Activated CD4-positive, alpha-beta T cell treated with anti-CD3 and anti-CD28 coated beads, Interleukin-2, amount 10 ng/mL, durations not matched to agents 7 days and 5 days (primary cell): ENCODE results near the gene SIX5. TPM values are rescaled to one million over a fixed set of nuclear protein-coding genes. Genes with fewer than 3 reads are reported as not detected.
A peak's percentile ranks its signal among the peaks of the same experiment; 100 is the strongest.

Source experiments
- CTCF ChIA-PET: fragments of 350-600 bp; sonication (Branson Sonifier 250); formaldehyde crosslinking; loops from one replicate; lab custom pipeline; 2021; ENCODE audit warnings: antibody characterized with exemption; lab: Charles Lee
- POLR2A ChIA-PET: fragments of 350-600 bp; sonication (Branson Sonifier 250); formaldehyde crosslinking; loops from one replicate; lab custom pipeline; 2021; ENCODE audit warnings: antibody characterized with exemption; lab: Charles Lee
- DNase-seq: peaks from one replicate; pipeline ENCODE4 v3.0.0-alpha.2; 2020
- H3K27ac Mint-ChIP-seq: one replicate; pipeline ENCODE4 v1.8.0; 2021; ENCODE audit warnings: mild to moderate bottlenecking, moderate library complexity, mixed read lengths
- H3K27me3 Mint-ChIP-seq: one replicate; pipeline ENCODE4 v1.8.0; 2021; ENCODE audit warnings: mixed read lengths
- H3K36me3 Mint-ChIP-seq: one replicate; pipeline ENCODE4 v1.8.0; 2021; ENCODE audit warnings: low read depth, mixed read lengths
- H3K4me1 Mint-ChIP-seq: one replicate; pipeline ENCODE4 v1.8.0; 2021; ENCODE audit warnings: mixed read lengths
- H3K4me3 Mint-ChIP-seq: one replicate; pipeline ENCODE4 v1.8.0; 2021; ENCODE audit warnings: mild to moderate bottlenecking, moderate library complexity, mixed read lengths
- H3K9me3 Mint-ChIP-seq: one replicate; pipeline ENCODE4 v1.8.0; 2021; ENCODE audit warnings: mixed read lengths
- total RNA-seq, 2 experiments: library from RNA; stranded (reverse); gene quantifications; one replicate each; pipeline ENCODE4 v1.2.3, GENCODE V29; 2021

SIX5 gene
- under 1 TPM; 0.64 to 0.85 TPM for total RNA-seq

DNA sequence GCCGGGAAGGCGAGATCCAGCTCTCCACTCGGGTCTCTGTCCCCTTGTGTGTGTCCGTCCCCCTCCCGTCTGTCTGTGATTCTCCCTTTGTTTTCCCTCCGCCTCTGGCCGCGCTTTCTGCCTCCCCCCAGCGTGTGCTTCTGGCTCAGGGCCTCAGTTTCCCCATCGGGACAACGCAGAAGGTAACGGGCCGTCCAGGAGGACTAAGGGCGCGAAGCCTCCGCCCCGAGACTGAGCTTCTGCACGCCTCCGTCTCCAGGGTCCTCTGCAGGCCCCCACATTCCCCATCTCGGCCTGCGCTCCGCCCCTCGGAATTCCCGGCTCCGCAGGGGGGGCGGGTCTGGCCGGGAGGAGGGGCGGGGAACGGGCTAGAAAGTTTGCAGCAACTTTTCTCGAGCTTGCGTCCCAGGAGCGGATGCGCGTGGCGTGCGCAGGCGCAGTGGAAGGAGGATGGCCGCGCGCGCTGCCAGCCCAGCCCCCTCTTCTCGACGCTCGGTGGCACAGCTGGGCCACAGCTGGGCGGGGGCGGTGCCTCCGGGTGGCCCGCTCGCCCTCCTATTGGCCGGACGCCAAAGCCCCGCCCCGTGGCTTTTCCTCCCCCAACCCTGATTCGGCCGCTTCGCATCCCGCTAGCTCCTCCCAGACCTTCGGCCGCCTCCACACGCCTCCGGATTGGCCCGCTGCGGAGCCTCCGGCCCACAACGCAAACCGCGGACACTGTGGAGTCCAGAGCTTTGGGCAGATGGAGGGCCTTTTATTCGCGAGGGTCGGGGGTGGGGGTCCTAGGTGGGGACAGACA is at the start of gene SIX5:
Gene SIX5, minus strand, starts transcription at position 269 of the 799 bp plus-strand sequence. CDS start 408 bp downstream, outside the sequence.
- ChIA-PET POLR2A (interaction anchor here (0.6 to 1.3 kb wide), 7 partner anchors 11 to 101 kb away, joined by 3 to 7 read pairs (median 4); partner anchors contain the start of genes DMWD and GIPR), CTCF (interaction anchor here (0.6 to 3.2 kb wide), 40 partner anchors 8 to 911 kb away, joined by 3 to 45 read pairs (median 5); partner anchors contain the start of genes DMPK, DMWD and FBXO46)
- Mint-ChIP-seq H3K9me3 (no peaks in the 10 kb centered on the region), H3K36me3 (no peaks in the 10 kb centered on the region), H3K4me1 (peaks cover 21% of the 10 kb centered on the region), H3K27me3 (peaks cover 16% of the 10 kb centered on the region), H3K27ac (peak within 1 kb of the TSS; percentile 84), H3K4me3 (peak within 1 kb of the TSS; percentile 75)
- peak; percentile 95 for DNase-seq

DNA sequence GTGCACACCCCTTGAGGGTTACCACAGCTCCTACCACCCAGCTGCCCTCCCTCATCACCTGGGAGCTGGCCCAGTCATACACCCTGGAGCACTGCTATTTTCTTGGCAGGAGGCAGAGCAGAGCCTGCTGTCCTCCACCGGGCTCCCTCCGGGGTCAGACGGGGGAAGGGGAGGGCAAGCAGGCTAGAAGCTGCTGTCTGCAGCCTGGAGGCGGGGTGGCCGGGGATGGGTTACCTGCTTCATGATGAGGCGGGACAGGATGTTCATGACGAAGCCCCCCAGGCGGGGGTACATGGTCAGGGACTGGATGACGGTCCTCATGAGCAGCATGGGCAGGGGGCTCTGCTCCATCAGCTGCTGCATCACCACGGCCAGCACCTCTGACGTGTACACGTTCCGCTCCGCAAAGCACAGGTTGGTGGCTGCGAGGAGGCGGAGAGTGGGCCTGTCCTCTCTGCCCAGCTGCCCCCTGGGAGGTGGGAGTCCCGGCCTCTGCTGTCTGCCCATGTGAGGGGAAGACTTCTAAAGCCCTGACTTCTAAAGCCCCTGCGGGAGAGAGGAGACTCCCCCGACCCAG is 48.8 kb upstream of the SIX5 start:
- DNase-seq, result no peak
- Mint-ChIP-seq H3K27ac (no peak overlapping the region), H3K27me3 (no peaks in the 10 kb centered on the region), H3K4me1 (peaks cover 7% of the 10 kb centered on the region), H3K9me3 (no peaks in the 10 kb centered on the region), H3K36me3 (peaks cover 3% of the 10 kb centered on the region), H3K4me3 (no peak overlapping the region)
- POLR2A ChIA-PET, result interaction anchor here (0.7 kb wide), 1 partner anchor 1110 kb away, joined by 3 read pairs; no protein-coding TSS in a partner anchor
- CTCF ChIA-PET, result interaction anchor here (0.5 to 3.3 kb wide), 14 partner anchors 8 to 486 kb away, joined by 3 to 16 read pairs (median 4); partner anchors contain the start of genes IRF2BP1 and SIX5

DNA sequence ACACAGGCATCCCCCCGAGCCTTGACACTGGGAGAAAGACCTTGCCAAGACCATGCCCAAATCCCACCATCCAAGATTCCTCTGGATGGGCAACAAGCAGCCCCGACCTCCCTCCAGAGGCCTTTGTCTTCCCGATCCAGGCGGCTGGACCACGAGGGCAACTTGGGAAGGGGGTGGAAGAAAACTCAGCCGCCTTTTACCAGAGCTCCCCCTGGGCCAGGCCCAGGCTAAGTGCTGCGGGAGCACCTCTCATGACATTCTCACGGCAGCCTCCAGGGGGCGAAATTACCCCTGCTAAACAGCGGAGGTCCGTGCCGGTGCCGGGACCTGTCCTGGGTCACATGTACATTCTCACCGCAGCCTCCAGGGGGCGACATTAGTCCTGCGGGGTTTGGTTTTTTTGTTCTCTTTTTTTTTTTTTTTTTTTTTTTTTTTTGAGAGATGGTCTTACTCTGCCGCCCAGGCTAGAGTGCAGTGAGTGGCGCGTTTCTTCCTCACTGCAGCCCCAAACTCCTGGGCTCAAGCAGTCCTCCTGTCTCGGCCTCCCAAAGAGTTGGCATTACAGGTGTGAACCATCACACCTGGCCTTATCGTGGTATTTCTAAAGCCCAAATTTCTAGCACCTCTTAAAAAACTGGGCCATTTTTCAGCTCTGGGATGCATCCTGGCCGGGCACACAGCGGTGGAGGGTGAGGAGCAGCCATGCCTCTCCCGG is 48.1 kb upstream of the SIX5 start:
- H3K27me3 Mint-ChIP-seq, result no peaks in the 10 kb centered on the region
- H3K27ac Mint-ChIP-seq, result no peak overlapping the region
- H3K4me1 Mint-ChIP-seq, result peaks cover 7% of the 10 kb centered on the region
- POLR2A ChIA-PET, result interaction anchor here (0.5 kb wide), 1 partner anchor 101 kb away, joined by 3 read pairs; no protein-coding TSS in a partner anchor
- peaks cover 3% of the 10 kb centered on the region for H3K36me3 Mint-ChIP-seq
- H3K4me3 Mint-ChIP-seq, result no peak overlapping the region
- H3K9me3 Mint-ChIP-seq, result no peaks in the 10 kb centered on the region
- CTCF ChIA-PET, result interaction anchor here (0.5 to 3.3 kb wide), 39 partner anchors 9 to 485 kb away, joined by 3 to 16 read pairs (median 4); partner anchors contain the start of genes DMPK, DMWD, IRF2BP1 and PGLYRP1
- peak; percentile 97 for DNase-seq

DNA sequence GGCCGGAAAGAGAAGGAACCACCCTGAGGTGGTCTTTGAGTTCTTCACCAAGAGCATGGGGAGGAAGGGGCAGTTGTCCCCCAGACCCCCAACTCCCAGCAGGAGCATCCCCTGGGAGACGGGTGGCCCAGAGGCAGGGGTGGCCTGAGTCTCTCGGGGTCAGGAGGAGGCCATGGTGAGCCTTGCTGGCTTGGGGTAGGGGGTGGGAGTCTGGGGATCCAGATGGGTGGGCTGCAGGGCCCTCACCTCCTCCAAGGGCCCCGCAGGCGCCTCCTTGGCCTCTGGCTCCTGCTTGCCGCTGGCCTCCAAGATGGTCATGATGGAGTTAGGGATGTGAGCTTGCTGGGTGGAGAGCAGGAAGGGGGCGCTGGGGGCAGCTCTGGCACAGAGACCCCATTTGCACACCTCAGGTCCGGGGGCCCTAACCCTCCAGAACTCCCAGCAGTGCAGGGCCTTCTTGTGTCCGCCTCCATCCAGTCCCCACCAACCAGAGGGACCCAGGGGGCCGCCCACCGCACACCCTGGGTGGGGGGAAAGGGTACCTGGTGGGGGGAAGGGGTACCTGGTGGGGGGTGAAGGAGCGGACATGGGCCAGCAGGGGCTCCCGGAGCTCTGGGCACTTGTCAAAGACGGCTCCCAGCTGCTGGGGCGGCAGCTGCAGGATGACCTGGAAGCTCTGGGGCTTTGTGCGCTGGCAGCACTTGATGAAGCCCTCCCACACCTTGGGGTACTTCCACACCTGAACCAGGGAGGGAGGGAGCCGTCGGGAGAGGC is 47.4 kb upstream of the SIX5 start:
- ChIA-PET POLR2A (interaction anchor here (0.5 kb wide), 1 partner anchor 101 kb away, joined by 3 read pairs; no protein-coding TSS in a partner anchor), CTCF (interaction anchor here (0.6 to 3.3 kb wide), 34 partner anchors 8 to 483 kb away, joined by 3 to 16 read pairs (median 4); partner anchors contain the start of genes DMPK, DMWD, IRF2BP1 and PGLYRP1)
- no peak overlapping the region for H3K27ac Mint-ChIP-seq
- H3K27me3 Mint-ChIP-seq, result no peaks in the 10 kb centered on the region
- no peak overlapping the region for H3K4me3 Mint-ChIP-seq
- no peaks in the 10 kb centered on the region for H3K9me3 Mint-ChIP-seq
- H3K36me3 Mint-ChIP-seq, result peaks cover 3% of the 10 kb centered on the region
- peaks cover 7% of the 10 kb centered on the region for H3K4me1 Mint-ChIP-seq
- DNase-seq, result no peak

DNA sequence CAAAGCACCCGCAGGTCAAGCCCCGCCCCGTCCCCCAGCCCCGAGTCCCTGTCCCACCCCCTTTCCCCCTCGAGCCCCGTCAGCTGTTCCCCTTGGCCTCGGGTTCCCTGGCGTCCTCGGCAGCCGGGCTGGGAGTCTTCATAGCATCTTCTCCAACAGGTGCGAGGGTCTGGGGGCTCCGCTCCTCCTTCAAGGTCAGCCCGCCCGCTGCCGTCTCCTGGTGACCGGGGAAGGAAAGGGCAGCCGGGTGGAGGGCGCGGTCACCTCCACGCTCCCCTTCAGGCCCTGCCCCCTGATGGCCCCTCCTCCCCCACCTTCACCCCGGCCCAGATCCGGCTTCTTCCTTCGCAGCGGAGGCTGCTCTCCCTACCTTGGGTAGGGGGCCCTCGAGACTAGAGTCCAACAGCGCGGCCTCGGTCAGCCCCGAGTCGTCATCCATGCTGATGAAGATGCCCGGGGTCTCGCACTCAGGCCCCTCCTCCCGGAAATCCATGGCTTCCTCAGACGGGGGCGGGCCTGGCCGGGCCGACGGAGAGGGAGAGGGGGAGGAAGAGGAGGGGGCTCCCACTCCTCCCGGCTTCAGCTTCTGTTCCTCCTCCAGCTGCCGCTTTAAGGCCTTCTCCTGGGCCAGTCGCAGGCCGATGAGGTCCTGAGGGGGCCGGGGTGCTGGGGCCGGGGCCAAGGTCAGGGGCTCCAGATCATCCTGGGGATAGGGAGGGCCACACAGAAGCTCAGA is 46.6 kb upstream of the SIX5 start:
- Mint-ChIP-seq H3K4me3 (no peak overlapping the region), H3K27me3 (no peaks in the 10 kb centered on the region), H3K36me3 (no peaks in the 10 kb centered on the region), H3K27ac (no peak overlapping the region), H3K4me1 (peaks cover 7% of the 10 kb centered on the region), H3K9me3 (no peaks in the 10 kb centered on the region)
- CTCF ChIA-PET, result interaction anchor here (1.6 to 3.3 kb wide), 5 partner anchors 10 to 45 kb away, joined by 7 to 16 read pairs (median 9); no protein-coding TSS in a partner anchor
- POLR2A ChIA-PET, result no interaction called here
- DNase-seq, result no peak

DNA sequence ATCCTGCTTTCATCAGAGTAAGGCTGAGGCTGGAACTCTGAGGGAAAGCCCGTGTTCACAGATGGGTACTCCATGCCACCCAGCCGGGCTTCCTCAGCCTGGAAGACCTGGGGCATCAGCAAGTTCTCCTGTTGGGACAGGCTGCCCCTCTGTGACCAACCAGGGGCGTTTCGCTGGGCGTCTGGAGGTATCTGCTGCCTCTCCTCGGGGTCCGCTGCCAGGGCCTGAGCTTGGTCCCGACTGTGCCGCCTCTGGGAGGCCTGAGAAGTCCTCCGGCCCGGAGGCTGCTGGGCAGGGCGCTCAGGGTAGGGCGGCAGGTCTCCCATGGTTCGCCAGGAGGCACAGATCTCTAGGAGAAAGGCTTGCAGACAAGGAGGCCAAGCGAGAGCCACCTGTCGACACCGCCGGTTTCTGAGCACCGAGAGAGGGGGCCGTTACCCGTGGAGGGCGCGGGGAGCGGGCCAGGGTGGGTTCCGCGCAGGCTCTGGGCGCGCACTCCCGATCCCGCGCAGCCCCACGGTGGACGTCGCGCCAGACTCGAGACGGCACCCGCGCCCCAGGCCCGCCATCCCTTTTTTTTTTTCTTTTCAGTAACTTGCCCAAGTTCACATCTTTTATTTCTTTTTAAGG is 45.9 kb upstream of the SIX5 start, which contains the start of gene RSPH6A:
Gene RSPH6A, minus strand, starts transcription at position 458 of the 630 bp plus-strand sequence. Its CDS starts 132 bp downstream, at position 326.
- ChIA-PET CTCF (no interaction called here), POLR2A (no interaction called here)
- Mint-ChIP-seq H3K27ac (no peak within 1 kb of the TSS), H3K9me3 (no peaks in the 10 kb centered on the region), H3K4me3 (no peak within 1 kb of the TSS), H3K36me3 (no peaks in the 10 kb centered on the region), H3K27me3 (no peaks in the 10 kb centered on the region), H3K4me1 (peaks cover 11% of the 10 kb centered on the region)
- DNase-seq, result no peak

DNA sequence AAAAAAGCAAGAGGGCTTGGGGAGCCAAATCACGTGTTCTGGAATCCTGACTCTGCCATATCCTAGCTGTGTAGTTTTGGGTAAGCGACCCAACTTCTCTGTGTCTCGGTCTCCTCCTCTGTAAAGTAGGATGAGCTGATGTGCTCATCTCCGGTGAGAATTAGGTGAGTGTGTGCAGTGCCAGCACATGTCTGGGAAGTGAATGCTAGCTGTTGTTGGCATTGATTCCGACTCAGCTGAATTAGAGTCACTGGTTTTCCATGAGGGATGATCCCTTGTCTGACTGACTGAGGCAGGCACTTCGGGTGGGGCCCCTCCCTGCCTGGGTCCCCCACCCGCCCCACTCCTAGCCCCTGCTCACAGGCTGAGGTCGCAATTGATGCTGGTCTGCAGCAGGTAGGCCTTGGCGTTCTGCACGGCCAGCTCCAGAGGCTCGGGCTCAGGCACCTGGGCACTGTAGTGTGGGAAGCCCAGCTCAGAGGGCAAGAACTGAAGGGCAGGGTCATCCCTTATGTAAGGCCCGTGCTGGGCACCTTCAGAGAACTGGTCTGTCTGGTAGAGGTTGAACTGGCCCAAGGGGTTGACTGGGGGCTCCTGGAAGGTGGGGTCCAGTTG is 45.2 kb upstream of the SIX5 start:
- Mint-ChIP-seq H3K4me3 (no peak overlapping the region), H3K27ac (no peak overlapping the region)

GRCh38 chr19:45812297-45812696 is 43.2 kb upstream of the SIX5 start:
- Mint-ChIP-seq H3K36me3 (no peaks in the 10 kb centered on the region), H3K9me3 (no peaks in the 10 kb centered on the region), H3K4me3 (no peak overlapping the region), H3K27ac (no peak overlapping the region), H3K27me3 (no peaks in the 10 kb centered on the region), H3K4me1 (peaks cover 14% of the 10 kb centered on the region)
- DNase-seq, result no peak
- CTCF ChIA-PET, result interaction anchor here (1.6 to 3.0 kb wide), 3 partner anchors 13 to 52 kb away, joined by 3 to 14 read pairs (median 6); partner anchors contain the start of gene FOXA3
- POLR2A ChIA-PET, result interaction anchor here (0.6 kb wide), 1 partner anchor 769 kb away, joined by 4 read pairs; no protein-coding TSS in a partner anchor

More for the DNA sequence above, 45.2 kb upstream of the SIX5 start:
- Mint-ChIP-seq H3K4me1 (peaks cover 17% of the 10 kb centered on the region), H3K9me3 (no peaks in the 10 kb centered on the region), H3K27me3 (no peaks in the 10 kb centered on the region), H3K36me3 (no peaks in the 10 kb centered on the region)
- CTCF ChIA-PET, result interaction anchor here (1.1 to 1.9 kb wide), 2 partner anchors 29 to 50 kb away, joined by 3 to 6 read pairs; partner anchors contain the start of gene FOXA3
- no peak for DNase-seq
- POLR2A ChIA-PET, result no interaction called here

GRCh38 chr19:45809643-45810159 is 40.6 kb upstream of the SIX5 start:
- H3K27me3 Mint-ChIP-seq, result peaks cover 7% of the 10 kb centered on the region
- H3K9me3 Mint-ChIP-seq, result no peaks in the 10 kb centered on the region
- CTCF ChIA-PET, result interaction anchor here (1.2 to 2.4 kb wide), 3 partner anchors 11 to 41 kb away, joined by 3 to 11 read pairs (median 3); partner anchors contain the start of gene SIX5
- no peak for DNase-seq
- no peaks in the 10 kb centered on the region for H3K36me3 Mint-ChIP-seq
- H3K4me1 Mint-ChIP-seq, result peaks cover 11% of the 10 kb centered on the region
- POLR2A ChIA-PET, result no interaction called here
- no peak overlapping the region for H3K27ac Mint-ChIP-seq
- no peak overlapping the region for H3K4me3 Mint-ChIP-seq

GRCh38 chr19:45805719-45806118 is 36.7 kb upstream of the SIX5 start:
- POLR2A ChIA-PET, result no interaction called here
- Mint-ChIP-seq H3K27me3 (peaks cover 16% of the 10 kb centered on the region), H3K36me3 (no peaks in the 10 kb centered on the region), H3K4me1 (peaks cover 11% of the 10 kb centered on the region), H3K4me3 (no peak overlapping the region), H3K9me3 (no peaks in the 10 kb centered on the region), H3K27ac (no peak overlapping the region)
- no peak for DNase-seq
- CTCF ChIA-PET, result interaction anchor here (0.9 to 3.8 kb wide), 3 partner anchors 11 to 36 kb away, joined by 5 to 25 read pairs (median 6); partner anchors contain the start of genes DMWD and SIX5
